Measurements from ENCODE around the gene HEBP2. TPM values are rescaled to one million over a fixed set of nuclear protein-coding genes. Genes with fewer than 3 reads are reported as not detected.
"Not testable (repeated sequence)": the region's sequence is repeated elsewhere in the genome, so short reads cannot be mapped to it uniquely, and the experiment has no call there.

The HEBP2 gene
- total RNA-seq (10 to 100 TPM; 22.3 to 76.9 (median 50.1) TPM), polyA plus RNA-seq (10 to 100 TPM; 33.9 to 55.9 (median 49.6) TPM)
- long read RNA-seq, donor 1, full-length matches to known transcripts = 36 of 50 reads
- long read RNA-seq, donor 1, partial matches to known transcripts = 14 of 50 reads
- long read RNA-seq, donor 1, other reads (novel, unspliced or antisense) = 0 of 50 reads
- long read RNA-seq, donor 2, full-length matches to known transcripts = 3 of 3 reads
- long read RNA-seq, donor 2, partial matches to known transcripts = 0 of 3 reads
- long read RNA-seq, donor 2, other reads (novel, unspliced or antisense) = 0 of 3 reads
- long read RNA-seq, donor 3, full-length matches to known transcripts = 24 of 46 reads
- long read RNA-seq, donor 3, partial matches to known transcripts = 22 of 46 reads
- long read RNA-seq, donor 3, other reads (novel, unspliced or antisense) = 0 of 46 reads
- long read RNA-seq, donor 4, full-length matches to known transcripts = 2 of 15 reads
- long read RNA-seq, donor 4, partial matches to known transcripts = 8 of 15 reads
- long read RNA-seq, donor 4, other reads (novel, unspliced or antisense) = 5 of 15 reads
- long read RNA-seq, donor 5, full-length matches to known transcripts = 108 of 118 reads
- long read RNA-seq, donor 5, partial matches to known transcripts = 2 of 118 reads
- long read RNA-seq, donor 5, other reads (novel, unspliced or antisense) = 8 of 118 reads
- long read RNA-seq, donor 6, full-length matches to known transcripts = 11 of 22 reads
- long read RNA-seq, donor 6, partial matches to known transcripts = 11 of 22 reads
- long read RNA-seq, donor 6, other reads (novel, unspliced or antisense) = 0 of 22 reads
- long read RNA-seq, donor 7, full-length matches to known transcripts = 12 of 19 reads
- long read RNA-seq, donor 7, partial matches to known transcripts = 7 of 19 reads
- long read RNA-seq, donor 7, other reads (novel, unspliced or antisense) = 0 of 19 reads
- long read RNA-seq, donor 8, full-length matches to known transcripts = 26 of 26 reads
- long read RNA-seq, donor 8, partial matches to known transcripts = 0 of 26 reads
- long read RNA-seq, donor 8, other reads (novel, unspliced or antisense) = 0 of 26 reads
- long read RNA-seq, donor 9, full-length matches to known transcripts = 14 of 14 reads
- long read RNA-seq, donor 9, partial matches to known transcripts = 0 of 14 reads
- long read RNA-seq, donor 9, other reads (novel, unspliced or antisense) = 0 of 14 reads
- long read RNA-seq, donor 10, full-length matches to known transcripts = 9 of 15 reads
- long read RNA-seq, donor 10, partial matches to known transcripts = 6 of 15 reads
- long read RNA-seq, donor 10, other reads (novel, unspliced or antisense) = 0 of 15 reads

DNA sequence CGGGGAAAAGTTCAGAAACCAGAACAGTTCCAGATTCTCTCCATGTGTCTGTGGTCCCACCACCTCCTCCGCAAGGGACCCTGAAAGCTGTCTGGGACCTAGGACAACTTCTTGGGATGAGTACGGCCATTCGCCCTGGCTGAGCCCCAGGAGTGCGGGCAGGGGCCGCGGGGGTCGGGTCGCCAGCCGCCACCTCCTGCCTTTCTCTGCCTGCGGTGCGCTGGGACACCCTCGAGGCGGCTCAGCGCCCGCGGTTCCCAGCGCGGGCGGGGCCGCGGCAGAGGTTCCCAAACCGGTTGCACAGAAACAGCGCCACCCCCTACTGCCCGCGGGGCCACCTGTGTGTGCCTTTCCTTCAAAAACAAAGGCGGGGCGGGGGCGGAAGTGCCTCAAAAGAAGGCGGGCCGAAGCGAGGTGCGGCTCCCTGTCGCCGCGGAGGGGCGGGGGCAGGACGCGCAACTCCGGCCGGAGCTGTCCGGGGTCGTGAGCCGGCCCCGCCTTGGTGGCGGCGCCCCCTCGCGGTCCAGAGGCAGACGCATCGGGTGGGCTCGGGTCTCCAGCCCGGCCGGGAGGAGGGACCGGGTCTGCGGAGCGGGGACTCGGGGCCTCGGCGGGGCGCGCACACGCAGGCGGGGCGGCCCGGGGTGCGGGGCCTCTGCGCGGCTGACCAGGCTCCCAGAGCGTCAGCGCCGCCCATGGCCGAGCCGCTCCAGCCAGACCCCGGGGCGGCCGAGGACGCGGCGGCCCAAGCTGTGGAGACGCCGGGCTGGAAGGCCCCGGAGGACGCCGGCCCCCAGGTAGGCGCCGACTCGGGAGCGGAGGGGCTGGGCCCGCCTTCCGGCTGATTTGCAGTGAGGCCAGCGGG, at the start of gene HEBP2:
TSS of gene HEBP2 (plus strand) at position 423 of the 865 bp plus-strand sequence. CDS start at position 696, 273 bp downstream.
- intact Hi-C loops (cut with DNase I) = loop anchor here in 1 of 2 donors (10.0 kb wide), 1 partner anchor 289 kb away; no protein-coding TSS in a partner anchor
- peak; percentile 94 to 98 (median 96) for DNase-seq
- H3K9me3 ChIP-seq (replicated peaks in 1 of 3) = no peaks in the 10 kb centered on the region
- H3K27ac ChIP-seq = peak within 1 kb of the TSS; percentile 24 to 95 (median 85)
- H3K27me3 ChIP-seq = no peaks in the 10 kb centered on the region
- 0% methylated on average over 3 to 92 of the region's 92 CpGs for WGBS, 4 donors
- H3K36me3 ChIP-seq (replicated peaks in 1 of 2) = peaks cover 0 to 33% of the 10 kb centered on the region in 2 donors
- H3K4me1 ChIP-seq (replicated peaks in 1 of 2) = peaks cover 0 to 10% of the 10 kb centered on the region in 2 donors
- TF ChIP-seq POLR2A (IDR thresholded peaks at IDR 0.05) = peak; percentile 69 to 80
- peak in 5 of 6 experiments; percentile 17 to 58 (median 50) for TF ChIP-seq CTCF (IDR thresholded peaks at IDR 0.05)
- H3K4me3 ChIP-seq = peak within 1 kb of the TSS; percentile 60 to 97 (median 84)

- H3K4me1 ChIP-seq (replicated peaks in 1 of 2) = no peaks in the 10 kb centered on the region
- H3K4me3 ChIP-seq = no peak overlapping the region
- no peaks in the 10 kb centered on the region for H3K36me3 ChIP-seq (replicated peaks in 1 of 2)
- intact Hi-C loops (cut with DNase I) = no loop called here
- H3K27ac ChIP-seq = no peak overlapping the region
- no peak for TF ChIP-seq POLR2A (IDR thresholded peaks at IDR 0.05)
- no peak for TF ChIP-seq CTCF (IDR thresholded peaks at IDR 0.05)
- no peak for DNase-seq
- H3K27me3 ChIP-seq = no peaks in the 10 kb centered on the region
- 63 to 92% (median 80%) methylated on average over 1 of the region's 1 CpG for WGBS, 4 donors
- H3K9me3 ChIP-seq (replicated peaks in 1 of 3) = no peaks in the 10 kb centered on the region
Measured at GRCh38 chr6:138357928-138358327, 46.1 kb upstream of the HEBP2 start.

GRCh38 chr6:138368684-138369083, 35.3 kb upstream of the HEBP2 start:
- WGBS, 4 donors = 88 to 92% (median 90%) methylated on average over 8 of the region's 8 CpGs
- H3K27me3 ChIP-seq; H3K4me3 ChIP-seq; intact Hi-C loops (cut with DNase I); H3K9me3 ChIP-seq (replicated peaks in 1 of 3); H3K4me1 ChIP-seq (replicated peaks in 1 of 2); DNase-seq; H3K36me3 ChIP-seq (replicated peaks in 1 of 2); H3K27ac ChIP-seq: not testable (repeated sequence)
